HG03378 (cell line): ENCODE measurements around the gene IGLL1.
"Not testable (repeated sequence)": the region's sequence is repeated elsewhere in the genome, so short reads cannot be mapped to it uniquely, and the experiment has no call there.

Experiments
- ATAC-seq: cut with Tn5 transposase; IDR thresholded peaks from one replicate; pipeline ENCODE4 v1.9.1; 2021; ENCODE audit warnings: mild to moderate bottlenecking, moderate library complexity; ENCODE audit not compliant: unreplicated experiment

The IGLL1 gene

GRCh38 chr22:23565305-23565914 lies 14.7 kb downstream of the IGLL1 start:
- no peak for ATAC-seq

GRCh38 chr22:23564276-23564675 lies 15.8 kb downstream of the IGLL1 start:
- ATAC-seq, result no peak

GRCh38 chr22:23563111-23563510 lies 17.0 kb downstream of the IGLL1 start:
- no peak for ATAC-seq

GRCh38 chr22:23562186-23562585 lies 17.9 kb downstream of the IGLL1 start:
- ATAC-seq, result no peak

DNA sequence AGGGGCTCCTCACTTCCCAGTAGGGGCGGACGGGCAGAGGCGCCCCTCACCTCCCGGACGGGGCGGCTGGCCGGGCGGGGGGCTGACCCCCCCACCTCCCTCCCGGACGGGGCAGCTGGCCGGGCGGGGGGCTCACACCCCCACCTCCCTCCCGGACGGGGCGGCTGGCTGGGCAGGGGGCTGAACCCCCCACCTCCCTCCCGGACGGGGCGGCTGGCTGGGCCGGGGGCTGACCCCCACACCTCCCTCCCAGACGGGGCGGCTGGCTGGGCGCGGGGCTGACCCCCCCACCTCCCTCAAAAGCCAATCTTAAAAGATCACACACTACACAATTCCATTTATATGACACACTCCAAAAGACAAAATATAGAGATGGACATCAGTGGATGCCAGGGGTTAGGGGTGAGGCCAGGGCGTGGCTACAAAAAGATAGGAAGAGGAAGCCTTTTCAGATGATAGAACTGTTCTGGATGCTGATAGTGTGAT lies 19.0 kb downstream of the IGLL1 start:
- ATAC-seq, result not testable (repeated sequence)

GRCh38 chr22:23560215-23560614 lies 19.9 kb downstream of the IGLL1 start:
- not testable (repeated sequence) for ATAC-seq

DNA sequence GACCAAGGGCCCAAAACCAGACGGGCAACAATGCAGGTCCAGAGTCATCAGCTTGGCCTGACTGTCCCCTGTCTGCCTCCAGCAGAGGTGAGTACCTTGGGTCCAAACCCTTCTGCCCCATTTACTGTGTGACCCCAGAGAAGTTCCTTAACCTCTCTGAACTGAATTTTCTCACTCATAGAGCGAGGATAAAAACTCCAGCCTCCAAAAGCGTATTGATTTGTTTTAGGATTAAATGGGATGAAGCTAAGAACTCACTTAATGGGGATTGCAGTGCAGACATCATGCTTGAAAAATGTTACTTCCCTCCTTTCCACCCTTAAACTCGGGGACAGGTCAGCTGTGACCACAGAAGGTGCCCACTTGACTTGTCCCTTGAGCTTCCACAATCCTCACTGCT lies 22.6 kb downstream of the IGLL1 start:
- no peak for ATAC-seq

- no peak for ATAC-seq
Observed at GRCh38 chr22:23557036-23557435, 23.1 kb downstream of the IGLL1 start.

DNA sequence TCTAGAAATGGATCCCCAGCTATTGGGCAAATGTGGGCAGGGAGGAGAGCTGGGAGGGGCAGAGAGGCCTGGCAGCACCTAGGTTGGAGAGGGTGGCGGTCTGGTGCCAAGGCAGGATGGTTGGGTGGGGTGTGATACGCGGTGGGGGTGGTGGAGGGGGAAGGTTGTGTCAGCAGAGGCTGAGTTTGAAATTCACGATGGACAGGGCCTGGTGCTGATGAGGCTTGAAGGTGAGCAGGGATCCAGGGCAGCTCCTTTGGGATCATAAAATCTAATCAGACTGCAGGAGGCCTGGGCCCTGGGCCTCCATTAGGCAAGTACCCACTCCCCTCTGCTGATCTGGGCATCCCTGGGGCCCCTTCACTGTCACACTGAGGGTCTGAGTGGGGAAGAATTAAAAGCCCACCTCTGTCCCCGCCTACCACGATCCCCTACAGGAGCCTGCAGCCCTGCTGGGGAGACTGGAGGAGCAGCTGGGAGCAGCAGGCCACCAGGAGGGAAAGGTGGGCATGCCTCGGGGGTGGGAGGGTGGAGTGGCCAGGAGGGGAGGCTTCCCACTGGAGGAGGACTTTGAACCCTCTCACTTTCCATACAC lies 24.0 kb downstream of the IGLL1 start:
- no peak for ATAC-seq

GRCh38 chr22:23555118-23555517 lies 25.0 kb downstream of the IGLL1 start:
- no peak for ATAC-seq

GRCh38 chr22:23553924-23554870 lies 25.9 kb downstream of the IGLL1 start:
- ATAC-seq, result no peak

GRCh38 chr22:23553438-23553837 lies 26.7 kb downstream of the IGLL1 start:
- ATAC-seq, result no peak

DNA sequence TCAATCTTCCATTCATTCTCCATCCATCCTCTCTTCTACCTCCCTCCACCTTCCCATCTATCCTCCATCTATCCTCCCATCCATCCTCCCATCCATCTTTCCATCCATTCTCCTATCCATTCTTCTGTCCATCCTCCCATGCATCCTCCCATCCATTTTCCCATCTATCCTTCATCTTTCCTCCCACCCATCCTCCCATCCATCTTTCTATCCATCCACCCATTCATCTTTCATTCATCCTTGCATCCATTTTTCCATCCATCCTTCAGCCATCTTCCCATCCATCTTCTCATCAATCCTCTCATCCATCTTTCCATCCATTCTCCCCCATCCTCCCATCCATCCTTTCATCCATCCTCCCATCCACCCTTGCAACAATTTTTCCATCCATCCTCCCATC lies 27.5 kb downstream of the IGLL1 start:
- ATAC-seq, result no peak

DNA sequence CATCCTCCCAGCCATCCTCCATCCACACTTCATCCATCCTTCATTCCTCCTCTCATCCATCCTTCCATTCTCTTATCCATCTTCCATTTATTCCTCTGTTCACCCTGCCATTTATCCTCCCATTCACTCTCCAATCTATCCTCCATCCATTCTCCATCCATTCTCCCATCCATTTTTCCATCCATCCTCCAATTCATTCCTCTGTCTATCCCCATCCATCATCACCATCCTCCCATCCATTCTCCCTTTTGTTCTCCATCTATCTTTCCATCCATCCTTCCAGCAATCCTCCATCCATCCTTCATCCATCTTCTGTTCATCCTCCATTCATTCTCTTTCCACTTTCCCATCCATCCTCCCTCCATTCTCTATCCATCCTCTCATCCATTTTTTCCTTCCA lies 28.7 kb downstream of the IGLL1 start:
- no peak for ATAC-seq

GRCh38 chr22:23550049-23550650 lies 29.9 kb downstream of the IGLL1 start:
- ATAC-seq, result no peak

GRCh38 chr22:23549198-23549595 lies 30.9 kb downstream of the IGLL1 start:
- no peak for ATAC-seq

DNA sequence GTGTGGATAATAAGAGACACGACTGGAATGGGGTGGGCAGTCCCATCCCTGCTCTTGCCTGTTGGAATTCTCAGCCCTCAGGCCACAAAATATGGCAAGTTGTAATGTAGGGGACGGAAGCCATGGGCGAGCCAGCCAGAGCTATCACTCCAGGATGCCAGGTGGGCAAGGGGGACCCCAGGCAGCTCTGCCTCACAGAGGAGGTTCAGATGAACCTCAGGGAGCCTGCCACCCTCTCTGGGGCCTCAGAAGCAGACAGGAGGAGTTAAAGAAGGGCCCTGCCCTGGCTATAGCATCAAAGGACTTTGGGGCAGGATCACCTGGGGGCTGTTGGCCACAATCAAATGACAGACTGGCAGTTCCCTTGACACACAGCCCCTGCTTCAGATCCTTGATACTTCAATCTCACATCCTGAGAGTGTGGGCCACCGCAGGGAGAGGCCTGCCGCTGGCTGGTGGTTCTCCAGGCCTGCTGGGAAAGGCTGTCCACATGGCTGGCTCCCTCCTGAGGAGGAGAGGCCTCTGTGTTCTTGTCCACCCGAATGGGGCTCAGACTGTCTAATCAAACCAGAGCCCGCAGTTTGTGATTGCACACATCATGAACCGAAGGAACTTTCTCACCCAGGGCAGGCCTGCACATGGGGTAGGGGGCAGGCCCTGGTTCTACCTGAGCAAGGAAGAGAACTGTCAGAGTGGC lies 31.4 kb downstream of the IGLL1 start:
- ATAC-seq, result no peak

GRCh38 chr22:23547818-23548500 lies 32.1 kb downstream of the IGLL1 start:
- no peak for ATAC-seq

- not testable (repeated sequence) for ATAC-seq
Observed at GRCh38 chr22:23547382-23547781, 32.7 kb downstream of the IGLL1 start.

DNA sequence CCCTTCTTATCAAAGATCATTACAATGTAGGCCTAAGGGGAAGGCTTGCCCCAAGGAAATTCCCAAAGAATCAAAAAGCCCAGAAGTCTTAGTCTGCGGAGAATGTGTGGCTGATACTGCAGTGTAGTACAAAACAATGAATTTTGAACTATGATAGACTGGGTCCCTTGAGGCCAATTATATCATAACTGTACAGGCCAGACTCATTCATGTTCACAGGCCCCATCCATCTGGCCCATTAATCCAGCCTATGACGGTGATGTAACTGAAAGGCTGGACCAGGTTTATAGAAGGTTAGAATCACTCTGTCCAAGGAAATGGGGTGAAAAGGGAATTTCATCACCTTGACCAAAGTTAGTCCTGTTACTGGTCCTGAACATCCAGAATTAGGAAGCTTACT lies 35.2 kb downstream of the IGLL1 start:
- no peak for ATAC-seq
